ENCODE results near the gene TALDO1. TPM values are rescaled to one million over a fixed set of nuclear protein-coding genes. Genes with fewer than 3 reads are reported as not detected.
A peak's percentile ranks its signal among the peaks of the same experiment; 100 is the strongest.

TALDO1 gene
- total and polyA plus RNA-seq, 2 of the 8 experiments (the other 6 are each of a cell fraction or from before 2014, with no cell fraction given) = 265 to 308 TPM

GRCh38 chr11:794013-794765, 46.9 kb downstream of the TALDO1 start:
- no peak overlapping the region for H3K56ac ChIP-seq (replicated peaks; ENCODE audit: insufficient read length, low read depth, low read length)
- no peak overlapping the region for H3K4me3 ChIP-seq (ENCODE audit: extremely low read depth in 1 of 4, insufficient read depth in 2 of 4, low read depth in 3 of 4, low read length in 4 of 4)
- ChIA-PET CTCF (ENCODE audit: partially characterized antibody) (interaction anchor here (1.6 to 3.4 kb wide), 3 partner anchors 8 to 11 kb away, joined by 5 to 14 read pairs (median 10); no protein-coding TSS in a partner anchor), POLR2A (ENCODE audit: partially characterized antibody) (interaction anchor here (0.6 to 53.0 kb wide), 5 partner anchors 8 to 36 kb away, joined by 3 to 1917 read pairs (median 5); partner anchors contain the start of genes CD151, CRACR2B, PIDD1 and PNPLA2)
- no peaks in the 10 kb centered on the region for H3K27me3 ChIP-seq (replicated peaks in 1 of 4; ENCODE audit: control insufficient read depth in 3 of 4, extremely low read depth in 1 of 4, insufficient read depth in 3 of 4, low read length in 3 of 4)
- H4K91ac ChIP-seq (replicated peaks; ENCODE audit: insufficient read length, low read length) = no peak overlapping the region
- peaks cover 7% of the 10 kb centered on the region for H3K23me2 ChIP-seq (ENCODE audit: low read depth, low read length)
- H2BK5ac ChIP-seq (ENCODE audit: low read depth, low read length) = no peak overlapping the region
- no peak overlapping the region for H2AK5ac ChIP-seq (ENCODE audit: low read depth, low read length)
- peaks cover 2 to 12% of the 10 kb centered on the region in 2 experiments for H4K20me1 ChIP-seq (replicated peaks in 1 of 2; ENCODE audit: control insufficient read depth in 1 of 2, insufficient read depth in 2 of 2, low read length in 2 of 2)
- H4K8ac ChIP-seq (ENCODE audit: extremely low read depth, insufficient read depth, low read length) = peak overlapping the region; percentile 46; the same call in 1 of the 2 replicates
- peaks cover 0 to 5% of the 10 kb centered on the region in 2 experiments; a peak in 1 of 4 replicates for H3K79me2 ChIP-seq (ENCODE audit: control insufficient read depth in 1 of 2, insufficient read depth in 2 of 2, low read length in 2 of 2)
- no peak overlapping the region for H3K23ac ChIP-seq (ENCODE audit: insufficient read length)
- H3K79me1 ChIP-seq (ENCODE audit: low read depth, low read length) = 0 out of 2 replicates have a peak, but pooled peaks cover 7% of the 10 kb centered on the region
- H3K4ac ChIP-seq (replicated peaks; ENCODE audit: insufficient read length, low read depth, low read length) = no peak overlapping the region
- H3K18ac ChIP-seq (ENCODE audit: extremely low read depth, low read length) = no peak overlapping the region
- FAIRE-seq (no peak), DNase-seq (ENCODE audit: low read depth in 1 of 2, low spot score in 2 of 2) (no peak)
- no peak overlapping the region for H3K4me2 ChIP-seq (ENCODE audit: insufficient read depth in 1 of 2, low read depth in 2 of 2, low read length in 2 of 2)
- H3K9me3 ChIP-seq (ENCODE audit: insufficient read depth in 2 of 2, low read depth in 1 of 2, low read length in 1 of 2) = no peaks in the 10 kb centered on the region
- H3K14ac ChIP-seq (ENCODE audit: insufficient read length) = no peak overlapping the region
- WGBS, 2 experiments (ENCODE audit: extremely low coverage in 1 of 2, insufficient coverage in 1 of 2, insufficient read length in 1 of 2, insufficient replicate concordance in 2 of 2, low coverage in 1 of 2, low lambda C conversion rate in 2 of 2, missing lambda C conversion rate in 1 of 2) = 96% methylated on average over 27 of the region's 31 CpGs; no CpG with 5 or more reads in 1 of the 2 experiments
- no peak overlapping the region for H2BK15ac ChIP-seq (ENCODE audit: low read length)
- no peak overlapping the region for H4K5ac ChIP-seq (ENCODE audit: insufficient read length, low read depth, low read length)
- no peak overlapping the region for H3K9ac ChIP-seq (replicated peaks in 1 of 4; ENCODE audit: extremely low read depth in 1 of 4, low read depth in 3 of 4, low read length in 3 of 4)
- no peak overlapping the region for H3K27ac ChIP-seq (ENCODE audit: low read depth, low read length)
- no peak overlapping the region for H2AFZ ChIP-seq (ENCODE audit: low read length)
- H2BK20ac ChIP-seq (ENCODE audit: low read length) = no peak overlapping the region
- H3K4me1 ChIP-seq (replicated peaks in 1 of 4; ENCODE audit: control insufficient read depth in 3 of 4, insufficient read depth in 4 of 4, low read length in 3 of 4) = peaks cover 4 to 33% (median 21%) of the 10 kb centered on the region in 4 experiments
- no peak overlapping the region for H2BK12ac ChIP-seq (ENCODE audit: low read depth, low read length)
- H3K36me3 ChIP-seq (ENCODE audit: control insufficient read depth in 2 of 4, insufficient read depth in 4 of 4, low read length in 3 of 4) = peaks cover 0 to 14% (median 0%) of the 10 kb centered on the region in 4 experiments; a peak in 3 of 8 replicates
- H2BK120ac ChIP-seq (replicated peaks; ENCODE audit: low read depth, low read length) = no peak overlapping the region
- TF ChIP-seq YY1 (IDR thresholded peaks at IDR 0.05; ENCODE audit: low read depth, low read length) (no peak), RAD21 (IDR thresholded peaks at IDR 0.05 in 1 of 2, conservative IDR thresholded peaks at IDR 0.05 in 1 of 2; ENCODE audit: low read depth in 2 of 2, low read length in 2 of 2) (no peak), PHF8 (conservative IDR thresholded peaks at IDR 0.05; ENCODE audit: low read depth, low read length) (no peak), POLR2AphosphoS5 (IDR thresholded peaks at IDR 0.05; ENCODE audit: low read depth, low read length) (no peak), EZH2 (IDR thresholded peaks at IDR 0.05; ENCODE audit: low read depth, low read length, severe bottlenecking) (no peak), HDAC2 (IDR thresholded peaks at IDR 0.05; ENCODE audit: borderline replicate concordance in 1 of 2, low read depth in 2 of 2, low read length in 2 of 2) (no peak), SAP30 (IDR thresholded peaks at IDR 0.05; ENCODE audit: insufficient read depth, insufficient replicate concordance, low read length) (no peak), TBP (IDR thresholded peaks at IDR 0.05; ENCODE audit: low read depth, low read length) (no peak), CBX8 (IDR thresholded peaks at IDR 0.05; ENCODE audit: borderline replicate concordance, low read depth, low read length) (no peak), CTBP2 (IDR thresholded peaks at IDR 0.05; ENCODE audit: borderline replicate concordance, insufficient read depth, insufficient read length, low read length) (no peak), SP1 (IDR thresholded peaks at IDR 0.05; ENCODE audit: low read depth, low read length) (no peak)

Measured in H1 (cell line).